Prostate gland (tissue), 2 donors: ENCODE results near the gene NAGPA. TPM values are rescaled to one million over a fixed set of nuclear protein-coding genes. Genes with fewer than 3 reads are reported as not detected.

ENCODE experiments used
- DNase-seq: peaks from one replicate; pipeline ENCODE4 v3.0.0-alpha.2; 2019; ENCODE audit warnings: low spot score
- H3K27ac ChIP-seq, 2 donors: fragments of 200-600 bp; sonication (generic); 2 replicates each; pipeline ENCODE4 v1.5.1; 2017 to 2019
- H3K27me3 ChIP-seq: fragments of 200-600 bp; sonication (generic); replicated peaks from 2 replicates; pipeline ENCODE4 v1.5.1; 2019; ENCODE audit not compliant: insufficient read depth
- H3K36me3 ChIP-seq, 2 donors: fragments of 200-600 bp; sonication (generic); 1 replicate in 1 of 2; 2 replicates in 1 of 2; pipeline versions ENCODE4 v1.5.1 to v1.8.1; 2017 to 2019
- H3K4me1 ChIP-seq: fragments of 200-600 bp; sonication (generic); replicated peaks from 2 replicates; pipeline ENCODE4 v1.5.1; 2019
- H3K4me3 ChIP-seq, 2 donors: fragments of 200-600 bp; sonication (generic); 2 replicates each; pipeline ENCODE4 v1.5.1; 2017 to 2019
- H3K9me3 ChIP-seq: fragments of 200-600 bp; sonication (generic); 2 replicates; pipeline ENCODE4 v1.5.1; 2017
- POLR2A ChIP-seq: fragments of 450-650 bp; IDR thresholded peaks from one replicate; pipeline ENCODE4 v1.6.1; 2016; ENCODE audit warnings: antibody characterized with exemption, mild to moderate bottlenecking
- POLR2AphosphoS5 ChIP-seq: sonication (generic); formaldehyde crosslinking; IDR thresholded peaks from one replicate; pipeline ENCODE4 v1.6.1; 2017; ENCODE audit warnings: antibody characterized with exemption
- WGBS: methylation state at CpG from one replicate; pipeline ENCODE4 v1.1.5; 2018; 5-methylcytosine and 5-hydroxymethylcytosine counted together
- intact Hi-C: fragments of 100-400 bp; cut with DNase I; formaldehyde crosslinking; loops from one replicate; pipeline ENCODE4 v1.14.2; 2022
- total RNA-seq, 2 donors: library from RNA; depleted of rRNA; stranded (reverse); fragments of >200 nt; gene quantifications; one replicate each; pipeline ENCODE4 v1.1.0, GENCODE V29; 2016
- TF ChIP-seq, protein P1 (sequence below), 4 experiments: fragments of 200-600 bp in 2 of 4; fragments of 450-650 bp in 2 of 4; sonication (generic) in 2 of 4; IDR thresholded peaks; 1 replicate in 3 of 4; 2 replicates in 1 of 4; pipeline ENCODE4 v1.5.1; 2016 to 2019; ENCODE audit warnings: antibody characterized with exemption in 4 of 4, mild to moderate bottlenecking in 2 of 4, moderate library complexity in 2 of 4

NAGPA gene
- total RNA-seq, 2 donors from 2014 or later, result 29.1 to 32.3 TPM

DNA sequence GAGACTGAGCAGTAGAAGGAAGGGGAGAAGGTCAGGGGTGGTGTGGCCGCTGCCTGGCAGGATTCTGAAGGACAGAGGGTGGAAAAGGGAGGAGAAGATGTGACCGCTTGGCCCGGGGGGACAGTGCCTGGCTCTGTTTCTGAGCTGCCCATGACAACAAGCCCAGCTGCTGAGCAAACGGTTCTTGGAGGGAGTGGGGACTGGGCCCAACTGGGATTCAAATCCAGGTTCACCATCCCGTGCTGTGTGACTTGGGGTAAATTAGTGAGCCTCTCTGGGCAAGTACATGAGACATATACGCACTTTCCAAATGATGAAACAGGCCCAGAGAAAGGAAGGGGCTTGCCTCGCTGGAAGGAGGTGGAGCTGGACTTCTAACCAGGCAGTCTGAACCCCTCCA, 52.3 kb downstream of the NAGPA start:
- Histone ChIP-seq H3K4me1 (no peaks in the 10 kb centered on the region), H3K27ac (no peak overlapping the region), H3K36me3 (no peaks in the 10 kb centered on the region), H3K27me3 (no peaks in the 10 kb centered on the region), H3K4me3 (no peak overlapping the region), H3K9me3 (no peaks in the 10 kb centered on the region)
- TF ChIP-seq POLR2AphosphoS5 (no peak), POLR2A (no peak)
- TF ChIP-seq, protein P1, sequence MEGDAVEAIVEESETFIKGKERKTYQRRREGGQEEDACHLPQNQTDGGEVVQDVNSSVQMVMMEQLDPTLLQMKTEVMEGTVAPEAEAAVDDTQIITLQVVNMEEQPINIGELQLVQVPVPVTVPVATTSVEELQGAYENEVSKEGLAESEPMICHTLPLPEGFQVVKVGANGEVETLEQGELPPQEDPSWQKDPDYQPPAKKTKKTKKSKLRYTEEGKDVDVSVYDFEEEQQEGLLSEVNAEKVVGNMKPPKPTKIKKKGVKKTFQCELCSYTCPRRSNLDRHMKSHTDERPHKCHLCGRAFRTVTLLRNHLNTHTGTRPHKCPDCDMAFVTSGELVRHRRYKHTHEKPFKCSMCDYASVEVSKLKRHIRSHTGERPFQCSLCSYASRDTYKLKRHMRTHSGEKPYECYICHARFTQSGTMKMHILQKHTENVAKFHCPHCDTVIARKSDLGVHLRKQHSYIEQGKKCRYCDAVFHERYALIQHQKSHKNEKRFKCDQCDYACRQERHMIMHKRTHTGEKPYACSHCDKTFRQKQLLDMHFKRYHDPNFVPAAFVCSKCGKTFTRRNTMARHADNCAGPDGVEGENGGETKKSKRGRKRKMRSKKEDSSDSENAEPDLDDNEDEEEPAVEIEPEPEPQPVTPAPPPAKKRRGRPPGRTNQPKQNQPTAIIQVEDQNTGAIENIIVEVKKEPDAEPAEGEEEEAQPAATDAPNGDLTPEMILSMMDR (IDR thresholded peaks at IDR 0.05), result no peak
- WGBS, result 74% methylated on average over 7 of the region's 7 CpGs
- no peak for DNase-seq
- intact Hi-C loops, result no loop called here

DNA sequence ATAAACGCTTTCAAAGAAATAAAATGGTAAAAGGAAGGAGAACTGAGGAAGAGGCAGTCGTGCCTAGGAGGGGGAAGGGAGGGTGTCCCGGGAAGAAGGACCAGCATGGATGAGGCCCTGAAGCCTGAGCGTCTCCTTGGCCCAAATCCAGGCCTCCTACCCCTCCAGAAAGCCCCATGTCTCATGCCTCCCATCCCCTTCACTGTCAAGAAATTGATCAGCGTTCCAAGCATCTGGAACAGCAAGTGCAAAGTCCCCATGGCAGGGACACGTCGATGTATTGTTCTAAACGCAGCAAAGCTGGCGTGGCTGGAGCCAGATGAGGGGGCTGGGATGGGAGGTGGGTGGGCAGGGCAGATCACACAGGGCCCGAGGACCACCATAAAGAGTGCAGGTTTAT, 53.0 kb downstream of the NAGPA start:
- Histone ChIP-seq H3K36me3 (no peaks in the 10 kb centered on the region), H3K27ac (no peak overlapping the region), H3K4me1 (no peaks in the 10 kb centered on the region), H3K9me3 (no peaks in the 10 kb centered on the region), H3K4me3 (no peak overlapping the region), H3K27me3 (no peaks in the 10 kb centered on the region)
- DNase-seq, result no peak
- 70% methylated on average over 10 of the region's 10 CpGs for WGBS
- intact Hi-C loops, result no loop called here
- TF ChIP-seq POLR2A (no peak), POLR2AphosphoS5 (no peak)
- TF ChIP-seq, protein P1 (IDR thresholded peaks at IDR 0.05), result no peak

DNA sequence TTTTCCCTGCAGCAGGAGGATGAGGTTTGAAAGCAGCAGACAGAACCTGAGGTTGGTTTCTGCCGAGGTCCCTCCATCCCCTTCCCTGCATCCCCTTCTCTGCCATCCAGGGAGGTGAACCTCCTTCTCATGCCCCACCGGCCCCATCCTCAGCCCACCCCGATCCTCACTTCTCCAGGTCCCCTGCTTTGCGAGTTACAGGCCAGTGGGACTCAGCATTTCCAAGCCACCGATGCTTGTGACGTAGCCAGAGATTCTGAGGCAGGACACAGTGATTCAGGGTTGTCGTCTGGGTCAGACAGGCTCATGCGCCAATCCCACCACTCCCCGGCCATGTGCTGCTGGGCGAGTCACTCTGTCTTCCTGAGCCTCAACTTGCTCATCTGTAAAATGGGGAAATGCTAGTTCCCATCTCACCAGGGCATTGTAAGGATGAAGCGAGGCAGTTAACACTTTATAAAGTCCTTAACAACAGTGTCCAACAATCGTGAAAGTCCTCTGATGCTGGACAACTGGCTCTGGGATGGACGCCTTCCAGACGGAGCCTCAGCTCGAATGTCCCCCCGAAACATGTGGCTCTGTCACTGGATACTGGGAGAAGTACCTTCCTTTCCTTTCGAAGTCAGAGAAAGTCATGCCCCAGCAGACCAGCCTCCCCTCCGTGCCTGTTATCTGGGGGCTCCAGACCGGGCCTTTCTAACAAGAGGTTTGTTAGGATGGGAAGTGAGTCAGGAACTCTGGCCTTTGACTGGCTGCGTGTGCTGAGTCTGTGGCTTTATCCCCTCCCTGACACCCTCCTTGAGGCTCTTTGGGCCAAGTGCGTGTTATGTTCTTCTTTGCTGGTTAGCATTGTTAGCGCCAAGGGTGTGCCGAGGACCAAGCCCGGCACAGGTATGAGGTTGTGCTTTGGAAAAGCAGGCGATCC, 53.7 kb downstream of the NAGPA start:
- no peaks in the 10 kb centered on the region for H3K4me1 ChIP-seq
- no peaks in the 10 kb centered on the region for H3K27me3 ChIP-seq
- H3K4me3 ChIP-seq, result no peak overlapping the region
- no peak for TF ChIP-seq POLR2AphosphoS5
- TF ChIP-seq, protein P1 (IDR thresholded peaks at IDR 0.05), result no peak
- TF ChIP-seq POLR2A, result no peak
- H3K9me3 ChIP-seq, result no peaks in the 10 kb centered on the region
- H3K27ac ChIP-seq, result no peak overlapping the region
- DNase-seq, result no peak
- no peaks in the 10 kb centered on the region for H3K36me3 ChIP-seq
- intact Hi-C loops, result no loop called here
- 75% methylated on average over 25 of the region's 25 CpGs for WGBS

DNA sequence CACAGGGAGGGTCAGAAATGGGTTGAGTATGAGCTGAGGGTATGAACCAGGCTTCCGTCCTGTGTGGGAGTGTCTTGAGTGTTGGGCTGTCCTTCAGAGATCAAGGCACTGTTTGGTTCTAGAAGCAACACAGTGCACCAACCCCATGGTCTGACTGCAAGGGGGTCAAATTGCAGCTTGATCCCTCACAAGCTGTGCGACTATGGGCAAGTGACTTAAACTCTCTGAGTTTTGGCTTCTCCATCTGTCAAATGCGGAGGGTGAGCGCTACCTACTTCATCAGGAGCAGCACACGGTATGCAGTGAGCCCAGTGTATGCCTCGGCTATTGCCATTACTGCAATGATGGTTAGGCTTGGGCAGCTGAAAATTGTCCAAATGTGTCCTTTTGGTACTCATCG, 54.6 kb downstream of the NAGPA start:
- 76% methylated on average over 7 of the region's 7 CpGs for WGBS
- intact Hi-C loops, result no loop called here
- Histone ChIP-seq H3K4me1 (no peaks in the 10 kb centered on the region), H3K27me3 (no peaks in the 10 kb centered on the region), H3K9me3 (no peaks in the 10 kb centered on the region), H3K4me3 (no peak overlapping the region), H3K27ac (no peak overlapping the region), H3K36me3 (no peaks in the 10 kb centered on the region)
- DNase-seq, result no peak
- TF ChIP-seq, protein P1 (IDR thresholded peaks at IDR 0.05), result no peak
- no peak for TF ChIP-seq POLR2AphosphoS5
- TF ChIP-seq POLR2A, result no peak
